K562 (cell line): ENCODE measurements around the gene FAM83E. TPM values are rescaled to one million over a fixed set of nuclear protein-coding genes. Genes with fewer than 3 reads are reported as not detected.

Experiments
- ATAC-seq: fragments of 200-7000 bp; cut with Tn5 transposase; 3 replicates; pipeline ENCODE4 v1.9.1; 2020; ENCODE audit warnings: moderate library complexity
- BruUV-seq: library from RNA; stranded (reverse); fragments of 400-500 nt; replicated peaks from 2 replicates; lab custom pipeline; 2021; lab: Mats Ljungman, UMichigan
- CTCF ChIA-PET: fragments of 300-600 bp; formaldehyde crosslinking; extraction: SDS; loops from one replicate; lab custom pipeline; 2021; ENCODE audit warnings: low intra/inter-chr PET ratio; lab: Yijun Ruan, JAX
- POLR2A ChIA-PET: fragments of 300-600, 350-650 bp; sonication (Branson Sonifier 250); formaldehyde crosslinking; extraction: SDS; loops from one replicate; lab custom pipeline; 2021; ENCODE audit warnings: antibody characterized with exemption, inconsistent platforms; lab: Yijun Ruan, JAX
- DNase-seq, 4 experiments: peaks; one replicate each; pipeline versions ENCODE4 v3.0.0 to v3.0.0-alpha.2; 2011 to 2018; ENCODE audit warnings: low spot score in 3 of 4, mixed read lengths in 3 of 4; ENCODE audit errors: extremely low read depth in 1 of 4
- FAIRE-seq: peaks from 2 replicates; lab custom pipeline; 2011; peaks lifted over from hg19 to GRCh38; lab: Jason Lieb, UNC
- H2AFZ ChIP-seq: 2 replicates; pipeline ENCODE4 v1.6.0; 2011; ENCODE audit warnings: low read depth, low read length, control low read depth, inconsistent platforms
- H3K27ac ChIP-seq: fragments of 200-600 bp; 3 replicates; pipeline ENCODE4 v1.8.0; 2011; ENCODE audit warnings: low read depth, mild to moderate bottlenecking, control low read depth, inconsistent platforms, low read length, moderate library complexity, mixed read lengths; ENCODE audit errors: extremely low read depth
- H3K27me3 ChIP-seq, 2 experiments: fragments of 300-600 bp in 1 of 2; 2 replicates in 1 of 2; 3 replicates in 1 of 2; pipeline versions ENCODE4 v1.6.0 to v1.8.0; 2011; ENCODE audit warnings: inconsistent platforms in 2 of 2, low read length in 2 of 2, mild to moderate bottlenecking in 1 of 2, mixed read lengths in 1 of 2, moderate library complexity in 1 of 2; ENCODE audit not compliant: control insufficient read depth in 2 of 2, insufficient read depth in 2 of 2
- H3K36me3 ChIP-seq: fragments of 300-600 bp; 3 replicates; pipeline ENCODE4 v1.8.0; 2011; ENCODE audit warnings: mild to moderate bottlenecking, low read length, inconsistent platforms; ENCODE audit not compliant: control insufficient read depth, insufficient read depth
- H3K4me1 ChIP-seq, 2 experiments: fragments of 200-600 bp in 1 of 2; replicated peaks in 1 of 2; 2 replicates in 1 of 2; 3 replicates in 1 of 2; pipeline versions ENCODE4 v1.5.1 to v1.8.0; 2011; ENCODE audit warnings: inconsistent platforms in 2 of 2, low read length in 2 of 2, mild to moderate bottlenecking in 1 of 2, mixed read lengths in 1 of 2, moderate library complexity in 1 of 2; ENCODE audit not compliant: control insufficient read depth in 2 of 2, insufficient read depth in 2 of 2
- H3K4me2 ChIP-seq: 2 replicates; pipeline ENCODE4 v1.6.1; 2011; ENCODE audit warnings: low read length, control low read depth, inconsistent platforms, mixed read lengths; ENCODE audit not compliant: insufficient read depth
- H3K4me3 ChIP-seq: fragments of 200-600 bp; sonication (generic), shearing (Covaris generic); 2 replicates; pipeline ENCODE4 v1.5.1; 2016; ENCODE audit warnings: control low read depth, inconsistent platforms
- H3K79me2 ChIP-seq: fragments of 200-600 bp; 3 replicates; pipeline ENCODE4 v1.8.0; 2011; ENCODE audit warnings: low read length, inconsistent platforms; ENCODE audit not compliant: control insufficient read depth, insufficient read depth
- H3K9ac ChIP-seq, 2 experiments: 2 replicates each; pipeline versions ENCODE4 v1.6.0 to v1.6.1; 2011; ENCODE audit warnings: low read depth in 2 of 2, low read length in 2 of 2, control low read depth in 1 of 2, inconsistent platforms in 1 of 2, mild to moderate bottlenecking in 1 of 2, mixed read lengths in 1 of 2; ENCODE audit not compliant: insufficient read depth in 1 of 2
- H3K9me1 ChIP-seq: one replicate; pipeline ENCODE4 v1.6.0; 2011; ENCODE audit warnings: inconsistent platforms, mild to moderate bottlenecking, low read length, moderate library complexity; ENCODE audit not compliant: control insufficient read depth, insufficient read depth
- H3K9me3 ChIP-seq: replicated peaks from 2 replicates; pipeline ENCODE4 v1.5.1; 2011; ENCODE audit warnings: low read depth, low read length, inconsistent platforms; ENCODE audit not compliant: control insufficient read depth, insufficient read depth
- H4K20me1 ChIP-seq: replicated peaks from 2 replicates; pipeline ENCODE4 v1.6.1; 2011; ENCODE audit warnings: low read length, inconsistent platforms, mixed read lengths; ENCODE audit not compliant: control insufficient read depth, insufficient read depth
- CBFA2T2 ChIP-seq: fragments of 450-650 bp; conservative IDR thresholded peaks from 2 replicates; pipeline ENCODE4 v1.6.1; 2017; ENCODE audit warnings: mild to moderate bottlenecking
- ELF1 ChIP-seq: fragments of 200-800 bp; sonication (Bioruptor generic); IDR thresholded peaks from 2 replicates; pipeline ENCODE4 v1.6.1; 2016; ENCODE audit warnings: missing genetic modification characterization, missing compliant biosample characterization
- ESRRA ChIP-seq: fragments of 450-650 bp; IDR thresholded peaks from 2 replicates; pipeline ENCODE4 v1.6.1; 2014; ENCODE audit warnings: low read depth, mild to moderate bottlenecking, moderate library complexity, borderline replicate concordance
- NR2C1 ChIP-seq, 2 experiments: fragments of 450-650 bp; IDR thresholded peaks; 2 replicates each; pipeline ENCODE4 v1.6.1; 2017; ENCODE audit warnings: mild to moderate bottlenecking in 2 of 2, antibody characterized with exemption in 1 of 2, inconsistent platforms in 1 of 2, missing compliant biosample characterization in 1 of 2, missing genetic modification characterization in 1 of 2
- NR2C2 ChIP-seq, 2 experiments: fragments of 200-800 bp in 1 of 2; sonication (Bioruptor generic) in 1 of 2; sonication (generic) in 1 of 2; formaldehyde crosslinking in 1 of 2; IDR thresholded peaks; 2 replicates each; pipeline versions ENCODE4 v1.6.1 to v1.8.0; 2016 to 2022; ENCODE audit warnings: mild to moderate bottlenecking in 1 of 2, missing compliant biosample characterization in 1 of 2, missing genetic modification characterization in 1 of 2, missing genetic modification reagents in 1 of 2
- SMARCA5 ChIP-seq: fragments of 450-650 bp; IDR thresholded peaks from 2 replicates; pipeline ENCODE4 v1.6.1; 2016
- TAF15 ChIP-seq: fragments of 200-400 bp; formaldehyde crosslinking; IDR thresholded peaks from 2 replicates; pipeline ENCODE4 v1.6.1; 2017; ENCODE audit warnings: mild to moderate bottlenecking, low read depth, low read length, moderate library complexity
- WGBS: fragments of 100-300 bp; shearing (Covaris generic); methylation state at CpG from one replicate; pipeline ENCODE4 v1.1.6; 2016; ENCODE audit warnings: low coverage, mixed read lengths; ENCODE audit not compliant: insufficient coverage; ENCODE audit errors: missing lambda C conversion rate; 5-methylcytosine and 5-hydroxymethylcytosine counted together
- in situ Hi-C: fragments of 300-500 bp; cut with MboI; formaldehyde crosslinking; loops from 4 replicates; pipeline ENCODE4 v1.15.0; 2018; ENCODE audit warnings: inconsistent platforms, mixed read lengths
- intact Hi-C: fragments of 100-400 bp; cut with micrococcal nuclease; formaldehyde crosslinking; loops from 2 replicates; pipeline ENCODE4 v1.14.2; 2022
- polyA plus RNA-seq, 8 experiments: library from polyadenylated mRNA; depleted of rRNA in 4 of 8; stranded (reverse) in 5 of 8; unstranded in 3 of 8; fragments of >200 nt; fragmentation: Nextera tagmentation in 2 of 8; fragmentation: Illumina TruSeq in 1 of 8; extraction: Ambion mirVana in 2 of 8; extraction: Trizol in 1 of 8; gene quantifications; 2 replicates each; pipeline versions ENCODE4 v1.2.1 to v1.2.3, GENCODE V29; 2011 to 2014; ENCODE audit warnings: inconsistent platforms in 1 of 8, missing spikeins in 1 of 8
- total RNA-seq, 7 experiments: library from RNA; depleted of rRNA in 6 of 7; stranded (reverse); fragments of >200 nt in 6 of 7; fragmentation: Illumina TruSeq in 2 of 7; extraction: Trizol in 2 of 7; gene quantifications; 2 replicates each; pipeline versions ENCODE4 v1.2.1 to v1.2.3, GENCODE V29; 2011 to 2021; ENCODE audit warnings: low replicate concordance in 1 of 7

The FAM83E gene
- total and polyA plus RNA-seq, 9 of the 15 experiments (the other 6 are each of a cell fraction or from before 2014, with no cell fraction given) = 0.15 to 0.87 (median 0.29) TPM; not detected in 4

GRCh38 chr19:48596237-48596636, 18.6 kb downstream of the FAM83E start:
- no peak for ATAC-seq
- ChIA-PET CTCF (no interaction called here), POLR2A (interaction anchor here (2.3 kb wide), 1 partner anchor 21 kb away, joined by 9 read pairs; no protein-coding TSS in a partner anchor)
- in situ Hi-C loops (loop anchor here (25.0 kb wide), 1 partner anchor 1516 kb away; no protein-coding TSS in a partner anchor), intact Hi-C loops (no loop called here)
- Histone ChIP-seq H3K4me1 (peaks cover 0 to 33% of the 10 kb centered on the region in 2 experiments; a peak in 2 of 5 replicates), H3K27ac (no peak overlapping the region), H3K36me3 (no peaks in the 10 kb centered on the region), H3K79me2 (no peaks in the 10 kb centered on the region), H3K9ac (peak overlapping the region in 1 of 2 experiments; percentile 35; a peak in 1 of 4 replicates), H3K4me2 (no peak overlapping the region), H3K9me1 (peaks cover 2% of the 10 kb centered on the region), H4K20me1 (0 out of 2 replicates have a peak, but pooled peaks cover 2% of the 10 kb centered on the region), H3K9me3 (no peaks in the 10 kb centered on the region), H3K27me3 (peaks cover 0 to 7% of the 10 kb centered on the region in 2 experiments; a peak in 2 of 5 replicates), H2AFZ (no peak overlapping the region), H3K4me3 (no peak overlapping the region)
- BruUV-seq = no TSS peak
- no peak for FAIRE-seq
- WGBS = 59% methylated on average over 3 of the region's 4 CpGs
- TF ChIP-seq TAF15 (no peak), SMARCA5 (no peak), NR2C1 (IDR thresholded peaks at IDR 0.05) (peak; percentile 95), NR2C1 (tag; IDR thresholded peaks at IDR 0.05) (peak; percentile 96), NR2C2 (CRISPR knock-in tag; IDR thresholded peaks at IDR 0.05) (no peak; the same call in 1 of the 2 replicates), NR2C2 (tag; IDR thresholded peaks at IDR 0.05) (peak; percentile 96), ESRRA (peak; percentile 48; the same call in 1 of the 2 replicates), CBFA2T2 (no peak), ELF1 (no peak)
- no peak for DNase-seq
